Colonic mucosa (tissue), 4 donors: ENCODE measurements around the gene UPF3A. TPM values are rescaled to one million over a fixed set of nuclear protein-coding genes. Genes with fewer than 3 reads are reported as not detected.

ENCODE experiments used
- DNase-seq: peaks from one replicate; pipeline ENCODE4 v3.0.0-alpha.2; 2020
- H3K27ac ChIP-seq: fragments of 200-600 bp; one replicate; pipeline ENCODE4 v1.8.0; 2021
- H3K27me3 ChIP-seq: fragments of 200-600 bp; one replicate; pipeline ENCODE4 v1.8.0; 2021
- H3K36me3 ChIP-seq: fragments of 200-600 bp; one replicate; pipeline ENCODE4 v1.8.0; 2021
- H3K4me1 ChIP-seq: fragments of 200-600 bp; one replicate; pipeline ENCODE4 v1.8.0; 2021; ENCODE audit warnings: mild to moderate bottlenecking
- H3K4me3 ChIP-seq: fragments of 200-600 bp; one replicate; pipeline ENCODE4 v1.8.0; 2021
- H3K9ac ChIP-seq, 2 donors: one replicate each; pipeline ENCODE4 v1.7.0; 2013; ENCODE audit warnings: control low read depth in 2 of 2, low read depth in 2 of 2, low read length in 2 of 2
- H3K9me3 ChIP-seq: fragments of 200-600 bp; one replicate; pipeline ENCODE4 v1.8.0; 2021
- CTCF ChIP-seq: fragments of 200-600 bp; IDR thresholded peaks from one replicate; pipeline ENCODE4 v1.8.0; 2022; ENCODE audit warnings: antibody characterized with exemption, mild to moderate bottlenecking
- intact Hi-C: fragments of 100-400 bp; cut with DNase I; formaldehyde crosslinking; loops from one replicate; pipeline ENCODE4 v1.14.1; 2022
- total RNA-seq, 2 donors: library from RNA; stranded (reverse); fragmentation: NEBNext Ultra II Directional in 1 of 2; extraction: Animal tissue kit (Norgen Biotek cat#: 25700) in 1 of 2; gene quantifications; one replicate each; pipeline ENCODE4 v1.2.1, GENCODE V29; 2021
- donor health status: healthy.
- donor health status: DM: no; HTN: no; CAD: no.
- donor health status: DM: no; HTN: no; CAD: no.

UPF3A gene
- total RNA-seq, 2 donors from 2014 or later, result 22.1 to 29.7 TPM

DNA sequence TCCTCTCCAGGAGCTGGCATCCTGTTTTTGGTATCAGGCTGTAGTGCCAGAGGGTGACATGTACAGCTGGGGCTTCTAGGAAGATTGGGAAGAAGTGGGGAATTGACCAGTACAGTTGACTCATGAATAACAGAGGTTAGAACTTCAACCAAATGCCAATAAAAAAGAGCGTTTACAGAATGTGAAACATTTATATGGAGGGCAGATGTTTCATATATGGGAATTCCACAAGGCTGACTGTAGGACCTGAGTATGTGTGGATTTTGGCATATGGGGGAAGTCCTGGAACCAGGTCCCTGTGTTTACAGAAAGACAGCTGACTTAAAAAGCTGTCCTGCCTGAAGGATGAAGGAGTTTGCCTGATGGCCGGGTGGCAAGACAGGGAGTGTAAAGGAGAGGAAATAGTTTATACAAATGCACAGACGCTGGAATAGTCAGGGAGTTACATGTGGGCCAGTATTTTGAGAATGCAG lies 38.1 kb downstream of the UPF3A start:
- DNase-seq, result no peak
- no peaks in the 10 kb centered on the region for H3K4me1 ChIP-seq

GRCh38 chr13:114320065-114320464 lies 38.7 kb downstream of the UPF3A start:
- Histone ChIP-seq H3K9me3 (no peaks in the 10 kb centered on the region), H3K4me3 (no peak overlapping the region), H3K9ac (no peak overlapping the region), H3K27me3 (no peaks in the 10 kb centered on the region), H3K4me1 (no peaks in the 10 kb centered on the region), H3K36me3 (peaks cover 6% of the 10 kb centered on the region), H3K27ac (no peak overlapping the region)
- no peak for TF ChIP-seq CTCF
- intact Hi-C loops, result no loop called here
- no peak for DNase-seq

More for the DNA sequence above, 38.1 kb downstream of the UPF3A start:
- no peak overlapping the region for H3K4me3 ChIP-seq
- no peaks in the 10 kb centered on the region for H3K9me3 ChIP-seq
- H3K36me3 ChIP-seq, result peaks cover 6% of the 10 kb centered on the region
- no peak overlapping the region for H3K9ac ChIP-seq
- H3K27me3 ChIP-seq, result no peaks in the 10 kb centered on the region
- intact Hi-C loops, result no loop called here
- TF ChIP-seq CTCF, result no peak
- no peak overlapping the region for H3K27ac ChIP-seq

GRCh38 chr13:114321256-114321655 lies 39.9 kb downstream of the UPF3A start:
- Histone ChIP-seq H3K9me3 (no peaks in the 10 kb centered on the region), H3K27me3 (no peaks in the 10 kb centered on the region), H3K9ac (no peak overlapping the region), H3K4me1 (no peaks in the 10 kb centered on the region), H3K27ac (no peak overlapping the region), H3K36me3 (peaks cover 6% of the 10 kb centered on the region), H3K4me3 (no peak overlapping the region)
- TF ChIP-seq CTCF, result no peak
- intact Hi-C loops, result no loop called here
- no peak for DNase-seq

DNA sequence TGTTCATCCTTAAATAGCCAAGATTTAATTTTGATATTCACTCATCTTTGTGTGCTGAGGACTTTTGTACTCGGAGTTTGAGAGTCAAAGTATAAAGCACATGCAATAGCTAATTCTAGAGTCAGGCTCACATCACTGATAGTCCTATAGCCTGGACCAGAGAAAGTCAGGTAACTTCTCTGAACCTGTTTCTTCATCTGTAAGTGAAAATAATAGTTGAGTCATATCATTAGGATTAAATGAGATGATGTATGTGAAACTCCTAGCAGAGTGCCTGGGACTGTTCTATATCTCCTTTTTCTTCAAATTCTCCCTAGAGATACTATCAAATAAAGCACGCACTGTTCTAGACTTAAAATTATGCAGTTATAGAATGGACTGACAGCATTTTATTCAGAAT lies 41.9 kb downstream of the UPF3A start:
- no peak for TF ChIP-seq CTCF

GRCh38 chr13:114324334-114324733 lies 42.9 kb downstream of the UPF3A start:
- Histone ChIP-seq H3K9me3 (no peaks in the 10 kb centered on the region), H3K27ac (no peak overlapping the region), H3K27me3 (no peaks in the 10 kb centered on the region), H3K36me3 (peaks cover 6% of the 10 kb centered on the region), H3K4me1 (peaks cover 3% of the 10 kb centered on the region), H3K4me3 (no peak overlapping the region), H3K9ac (no peak overlapping the region)
- DNase-seq, result no peak
- intact Hi-C loops, result no loop called here
- TF ChIP-seq CTCF, result no peak

More for the DNA sequence above, 41.9 kb downstream of the UPF3A start:
- Histone ChIP-seq H3K27ac (no peak overlapping the region), H3K9ac (no peak overlapping the region), H3K4me3 (no peak overlapping the region), H3K9me3 (no peaks in the 10 kb centered on the region), H3K4me1 (no peaks in the 10 kb centered on the region), H3K36me3 (peaks cover 6% of the 10 kb centered on the region), H3K27me3 (no peaks in the 10 kb centered on the region)
- intact Hi-C loops, result no loop called here
- no peak for DNase-seq
